Measurements from ENCODE around the gene LRP1. TPM values are rescaled to one million over a fixed set of nuclear protein-coding genes. Genes with fewer than 3 reads are reported as not detected.

Gene LRP1
- total RNA-seq, 2 donors from 2014 or later = 107 to 123 TPM

DNA sequence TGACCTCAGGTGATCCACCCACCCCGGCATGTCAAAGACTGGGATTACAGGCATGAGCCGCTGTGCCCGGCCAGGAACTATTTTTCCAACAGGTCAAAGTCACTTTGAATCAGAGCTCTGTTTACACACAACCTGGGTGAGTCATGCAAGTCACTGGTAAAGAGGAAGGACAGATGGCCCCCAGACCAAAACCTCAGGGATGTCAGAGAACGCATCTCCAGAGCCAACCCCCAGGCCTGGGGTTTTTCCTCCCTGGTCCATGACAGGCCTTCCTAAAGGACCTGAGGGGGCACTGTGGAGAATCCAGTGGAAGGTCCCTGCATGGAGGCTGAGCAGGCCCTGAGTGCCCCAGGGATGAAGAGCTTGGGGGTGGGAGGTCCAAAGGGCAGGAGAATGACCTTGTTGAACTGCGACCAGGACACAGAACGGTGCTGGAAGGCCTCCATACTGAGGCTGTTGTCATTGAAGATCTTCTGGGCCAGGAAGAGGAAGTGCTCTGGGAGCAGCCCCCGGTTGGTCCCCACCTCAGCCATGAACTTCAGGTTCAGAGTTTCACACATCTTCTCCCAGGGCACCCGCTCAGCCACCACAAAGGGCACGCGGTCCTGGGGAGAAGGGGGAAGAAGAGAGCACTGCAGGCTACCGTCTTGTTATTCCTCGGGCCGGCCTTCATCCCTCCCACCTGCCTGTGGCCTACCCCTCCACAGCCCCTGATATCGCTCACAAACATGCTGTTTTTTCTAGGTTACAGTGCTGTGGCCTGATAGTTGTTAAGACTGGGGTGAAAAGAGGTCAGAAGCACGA, 26.2 kb upstream of the LRP1 start:
- Histone ChIP-seq H3K4me1 (peaks cover 3% of the 10 kb centered on the region), H3K9me3 (no peaks in the 10 kb centered on the region), H3K9ac (ENCODE audit: low read depth in 2 of 2, low read length in 2 of 2) (peak overlapping the region in 1 of 2 donors; percentile 35), H3K4me3 (no peak overlapping the region), H3K27me3 (no peaks in the 10 kb centered on the region), H3K36me3 (peaks cover 37% of the 10 kb centered on the region), H3K27ac (peak overlapping the region; percentile 58)
- TF ChIP-seq, protein P1, sequence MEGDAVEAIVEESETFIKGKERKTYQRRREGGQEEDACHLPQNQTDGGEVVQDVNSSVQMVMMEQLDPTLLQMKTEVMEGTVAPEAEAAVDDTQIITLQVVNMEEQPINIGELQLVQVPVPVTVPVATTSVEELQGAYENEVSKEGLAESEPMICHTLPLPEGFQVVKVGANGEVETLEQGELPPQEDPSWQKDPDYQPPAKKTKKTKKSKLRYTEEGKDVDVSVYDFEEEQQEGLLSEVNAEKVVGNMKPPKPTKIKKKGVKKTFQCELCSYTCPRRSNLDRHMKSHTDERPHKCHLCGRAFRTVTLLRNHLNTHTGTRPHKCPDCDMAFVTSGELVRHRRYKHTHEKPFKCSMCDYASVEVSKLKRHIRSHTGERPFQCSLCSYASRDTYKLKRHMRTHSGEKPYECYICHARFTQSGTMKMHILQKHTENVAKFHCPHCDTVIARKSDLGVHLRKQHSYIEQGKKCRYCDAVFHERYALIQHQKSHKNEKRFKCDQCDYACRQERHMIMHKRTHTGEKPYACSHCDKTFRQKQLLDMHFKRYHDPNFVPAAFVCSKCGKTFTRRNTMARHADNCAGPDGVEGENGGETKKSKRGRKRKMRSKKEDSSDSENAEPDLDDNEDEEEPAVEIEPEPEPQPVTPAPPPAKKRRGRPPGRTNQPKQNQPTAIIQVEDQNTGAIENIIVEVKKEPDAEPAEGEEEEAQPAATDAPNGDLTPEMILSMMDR (IDR thresholded peaks at IDR 0.05) = no peak
- DNase-seq = peak; percentile 63
- intact Hi-C loops (cut with DNase I) = no loop called here

DNA sequence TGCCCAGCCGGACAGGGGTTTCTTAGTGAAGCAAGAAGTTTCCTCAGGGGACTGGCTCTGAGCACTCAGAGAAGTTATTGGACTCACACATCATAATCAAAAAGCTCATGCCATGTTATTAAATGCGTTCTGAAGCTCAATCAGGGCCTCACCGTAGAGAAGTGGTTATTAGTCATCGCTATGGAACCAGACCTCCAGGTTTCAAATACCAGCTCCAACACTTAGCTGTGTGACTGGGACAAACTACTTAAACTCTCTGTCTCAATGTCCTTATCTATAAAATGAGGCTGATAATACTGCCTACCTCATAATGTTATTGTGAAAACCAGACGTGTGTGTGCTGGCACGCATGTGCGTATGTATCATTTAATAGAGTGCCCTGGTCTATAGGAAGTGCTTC, 24.4 kb upstream of the LRP1 start:
- Histone ChIP-seq H3K4me1 (peaks cover 3% of the 10 kb centered on the region), H3K4me3 (no peak overlapping the region), H3K9me3 (no peaks in the 10 kb centered on the region), H3K36me3 (peaks cover 30% of the 10 kb centered on the region), H3K27me3 (no peaks in the 10 kb centered on the region), H3K9ac (ENCODE audit: low read depth in 2 of 2, low read length in 2 of 2) (no peak overlapping the region), H3K27ac (no peak overlapping the region)
- no peak for DNase-seq
- intact Hi-C loops (cut with DNase I) = no loop called here
- TF ChIP-seq, protein P1 (IDR thresholded peaks at IDR 0.05) = no peak

DNA sequence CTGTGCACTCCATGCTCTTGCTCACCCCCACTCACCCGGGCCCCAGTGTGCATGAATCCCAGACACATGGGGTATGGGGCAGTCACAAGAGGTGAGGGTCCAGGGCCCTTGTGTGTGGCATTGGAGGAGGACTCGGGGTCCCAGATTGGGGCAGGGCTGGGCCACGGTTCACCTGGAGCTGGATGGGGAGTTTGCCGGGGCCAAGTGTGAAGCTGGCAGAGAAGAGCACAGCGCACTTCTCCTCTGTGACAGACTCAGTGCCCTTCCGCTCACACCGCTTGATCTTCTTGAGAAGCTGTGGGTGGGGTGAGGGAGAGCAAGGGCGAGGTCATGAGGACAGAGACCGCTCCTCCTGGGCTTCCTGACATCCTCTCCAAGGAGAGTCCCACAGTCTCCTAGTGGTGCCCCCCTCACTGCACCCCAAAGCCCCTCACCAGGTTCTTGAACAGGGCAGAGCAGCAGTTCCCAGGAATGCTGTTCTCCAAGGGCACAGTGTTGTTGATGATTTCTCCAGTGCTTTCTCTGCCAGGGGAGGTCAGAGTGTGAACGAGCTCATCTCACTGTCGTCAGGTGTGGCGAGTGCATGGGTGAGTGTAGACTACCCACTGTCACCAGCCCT, 23.9 kb upstream of the LRP1 start:
- TF ChIP-seq, protein P1 (IDR thresholded peaks at IDR 0.05) = no peak
- Histone ChIP-seq H3K4me1 (peaks cover 5% of the 10 kb centered on the region), H3K36me3 (peaks cover 28% of the 10 kb centered on the region), H3K27ac (no peak overlapping the region), H3K4me3 (no peak overlapping the region), H3K9ac (ENCODE audit: low read depth in 2 of 2, low read length in 2 of 2) (no peak overlapping the region), H3K9me3 (no peaks in the 10 kb centered on the region), H3K27me3 (no peaks in the 10 kb centered on the region)
- intact Hi-C loops (cut with DNase I) = no loop called here
- no peak for DNase-seq

DNA sequence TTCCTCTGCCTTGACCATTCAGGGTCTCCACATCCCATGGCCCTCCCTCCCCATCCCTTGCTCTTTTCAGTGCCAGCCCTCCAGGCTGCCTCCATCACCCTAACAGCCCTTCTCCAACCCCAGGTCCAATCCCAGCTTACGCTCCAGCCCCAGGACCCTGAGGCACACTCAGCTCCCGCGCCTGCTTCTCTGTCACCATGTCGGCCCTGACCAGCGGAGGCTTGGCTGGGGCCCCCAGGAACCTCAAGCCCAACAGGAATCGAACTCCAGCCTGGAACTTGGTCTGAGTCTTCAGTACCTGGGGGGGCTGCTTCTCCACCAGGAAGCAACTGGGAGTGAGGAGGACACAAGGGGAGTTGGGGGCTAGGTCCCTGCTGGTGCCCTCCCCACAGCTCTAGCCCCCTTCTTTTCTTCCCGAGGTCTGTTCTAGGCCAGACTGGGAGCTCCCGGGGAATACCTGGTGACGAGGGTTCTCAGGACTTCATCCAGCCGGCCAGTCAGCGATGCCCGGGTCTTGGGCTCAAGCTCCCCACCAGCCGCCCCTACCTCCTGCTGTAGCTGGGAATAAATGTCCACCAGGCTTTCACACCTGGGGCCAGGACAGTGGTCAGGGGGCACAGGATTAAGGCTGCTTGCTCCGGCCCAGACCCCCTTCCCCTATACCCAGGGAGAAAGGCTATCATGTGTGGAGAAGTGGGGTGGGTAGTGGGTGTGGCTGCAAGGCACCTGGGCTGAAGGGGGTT, 23.1 kb upstream of the LRP1 start:
- Histone ChIP-seq H3K36me3 (peaks cover 22% of the 10 kb centered on the region), H3K27me3 (no peaks in the 10 kb centered on the region), H3K4me3 (no peak overlapping the region), H3K9me3 (no peaks in the 10 kb centered on the region), H3K27ac (no peak overlapping the region), H3K4me1 (peaks cover 11% of the 10 kb centered on the region), H3K9ac (ENCODE audit: low read depth in 2 of 2, low read length in 2 of 2) (no peak overlapping the region)
- TF ChIP-seq, protein P1 (IDR thresholded peaks at IDR 0.05) = no peak
- no peak for DNase-seq
- intact Hi-C loops (cut with DNase I) = no loop called here

DNA sequence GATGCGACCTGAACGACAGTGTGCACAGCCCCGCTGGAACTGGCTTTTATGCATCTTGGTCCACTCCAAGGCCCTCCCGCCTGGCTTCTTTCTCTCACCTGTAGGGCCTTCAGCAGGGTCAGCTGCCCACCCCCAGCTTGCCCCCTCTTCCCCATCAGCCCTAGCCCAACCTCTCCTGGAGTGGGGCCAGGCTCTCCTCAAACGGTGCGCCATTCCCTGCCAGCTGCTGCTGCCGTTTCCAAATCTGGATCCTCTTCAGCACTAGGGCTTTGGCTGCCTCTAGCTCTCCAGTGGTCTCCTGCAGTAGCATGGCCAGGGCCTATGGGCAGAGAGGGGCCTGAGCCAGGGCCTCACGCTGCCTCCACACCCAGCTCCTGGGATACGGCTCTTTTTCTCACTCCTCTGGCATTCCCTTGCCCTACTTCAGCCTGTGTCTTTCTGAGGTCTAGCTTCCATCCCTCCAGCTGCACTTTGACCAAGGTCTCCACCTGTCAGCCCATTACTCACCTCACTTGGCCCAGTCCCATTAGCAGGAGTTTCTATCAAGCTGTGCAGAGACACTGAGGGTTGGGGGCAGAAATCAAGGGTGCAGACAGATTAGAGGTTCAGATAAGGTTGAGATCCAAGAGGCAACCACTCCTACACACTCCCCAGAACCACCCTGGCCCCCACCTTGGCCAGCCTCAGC, 22.1 kb upstream of the LRP1 start:
- H3K27ac ChIP-seq = no peak overlapping the region
- TF ChIP-seq, protein P1 (IDR thresholded peaks at IDR 0.05) = no peak
- no peaks in the 10 kb centered on the region for H3K27me3 ChIP-seq
- peaks cover 11% of the 10 kb centered on the region for H3K4me1 ChIP-seq
- no peak overlapping the region for H3K4me3 ChIP-seq
- peaks cover 22% of the 10 kb centered on the region for H3K36me3 ChIP-seq
- no peak for DNase-seq
- no peak overlapping the region for H3K9ac ChIP-seq (ENCODE audit: low read depth in 2 of 2, low read length in 2 of 2)
- intact Hi-C loops (cut with DNase I) = no loop called here
- H3K9me3 ChIP-seq = no peaks in the 10 kb centered on the region
